OCI-LY3 (cell line): ENCODE data around the gene HDAC4.

Experiments used
- H2AFZ ChIP-seq: fragments of 200-600, 300-600 bp; shearing (Covaris generic); 2 replicates; pipeline ENCODE4 v1.6.0; 2014; ENCODE audit warnings: antibody characterized with exemption, low read depth, low read length
- H3K27ac ChIP-seq: fragments of 200-600, 300-600 bp; sonication (generic); 2 replicates; pipeline ENCODE4 v1.5.1; 2014; ENCODE audit warnings: mild to moderate bottlenecking, low read length, moderate library complexity, mixed read lengths
- H3K27me3 ChIP-seq: fragments of 200-600, 300-600 bp; sonication (generic); 2 replicates; pipeline ENCODE4 v1.6.1; 2014; ENCODE audit warnings: low read depth, low read length, mixed read lengths
- H3K36me3 ChIP-seq: fragments of 200-600, 300-600 bp; sonication (generic); replicated peaks from 2 replicates; pipeline ENCODE3; 2014; ENCODE audit warnings: low read depth, low read length, mixed read lengths
- H3K4me1 ChIP-seq: fragments of 300-600, 200-600 bp; sonication (generic); 2 replicates; pipeline ENCODE4 v1.6.1; 2014; ENCODE audit warnings: low read length, mixed read lengths
- H3K4me2 ChIP-seq: fragments of 200-600, 300-600 bp; sonication (generic); 2 replicates; pipeline ENCODE4 v1.6.1; 2014; ENCODE audit warnings: low read length, mixed read lengths
- H3K4me3 ChIP-seq: fragments of 300-600, 200-600 bp; sonication (generic); 2 replicates; pipeline ENCODE4 v1.5.1; 2014; ENCODE audit warnings: antibody characterized with exemption, mild to moderate bottlenecking, low read length, moderate library complexity
- H3K79me2 ChIP-seq: fragments of 300-600, 200-600 bp; shearing (Covaris generic); 2 replicates; pipeline ENCODE4 v1.6.1; 2014; ENCODE audit warnings: mild to moderate bottlenecking, low read length, mixed read lengths
- H3K9ac ChIP-seq: fragments of 300-600, 200-600 bp; shearing (Covaris generic); 2 replicates; pipeline ENCODE4 v1.6.0; 2014; ENCODE audit warnings: mild to moderate bottlenecking, low read length, moderate library complexity
- H3K9me3 ChIP-seq: fragments of 200-600, 300-600 bp; shearing (Covaris generic); 2 replicates; pipeline ENCODE4 v1.6.1; 2014; ENCODE audit warnings: low read length, mixed read lengths; ENCODE audit not compliant: insufficient read depth
- H4K20me1 ChIP-seq: fragments of 200-600, 300-600 bp; sonication (generic); 2 replicates; pipeline ENCODE4 v1.6.1; 2016; ENCODE audit warnings: low read length, mixed read lengths; ENCODE audit not compliant: insufficient read depth
- CTCF ChIP-seq: fragments of 200-600, 300-600 bp; sonication (generic); IDR thresholded peaks from 2 replicates; pipeline ENCODE4 v1.5.1; 2014; ENCODE audit warnings: antibody characterized with exemption, low read length, low read depth
- EZH2phosphoT487 ChIP-seq: fragments of 200-600 bp; shearing (Covaris generic); IDR thresholded peaks from 2 replicates; pipeline ENCODE4 v1.6.1; 2018; ENCODE audit warnings: antibody characterized with exemption, mixed run types, low read depth

The HDAC4 gene

DNA sequence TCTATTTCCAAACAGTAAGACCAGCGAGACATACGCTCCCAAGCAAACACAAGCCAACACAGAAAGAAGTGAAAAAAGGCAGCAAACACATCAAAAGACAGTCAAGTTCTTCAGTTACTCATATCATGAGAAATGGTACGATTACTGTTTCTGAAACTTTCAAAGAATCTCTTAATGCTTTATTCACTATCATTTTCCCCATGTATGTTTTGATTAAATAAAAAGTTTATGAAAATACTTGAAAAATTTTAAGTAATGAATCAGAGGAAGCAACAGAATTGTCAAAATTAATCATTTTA, 114.9 kb downstream of the HDAC4 start:
- TF ChIP-seq CTCF (no peak), EZH2phosphoT487 (no peak)
- Histone ChIP-seq H4K20me1 (peaks cover 70% of the 10 kb centered on the region), H3K27ac (no peak overlapping the region)

DNA sequence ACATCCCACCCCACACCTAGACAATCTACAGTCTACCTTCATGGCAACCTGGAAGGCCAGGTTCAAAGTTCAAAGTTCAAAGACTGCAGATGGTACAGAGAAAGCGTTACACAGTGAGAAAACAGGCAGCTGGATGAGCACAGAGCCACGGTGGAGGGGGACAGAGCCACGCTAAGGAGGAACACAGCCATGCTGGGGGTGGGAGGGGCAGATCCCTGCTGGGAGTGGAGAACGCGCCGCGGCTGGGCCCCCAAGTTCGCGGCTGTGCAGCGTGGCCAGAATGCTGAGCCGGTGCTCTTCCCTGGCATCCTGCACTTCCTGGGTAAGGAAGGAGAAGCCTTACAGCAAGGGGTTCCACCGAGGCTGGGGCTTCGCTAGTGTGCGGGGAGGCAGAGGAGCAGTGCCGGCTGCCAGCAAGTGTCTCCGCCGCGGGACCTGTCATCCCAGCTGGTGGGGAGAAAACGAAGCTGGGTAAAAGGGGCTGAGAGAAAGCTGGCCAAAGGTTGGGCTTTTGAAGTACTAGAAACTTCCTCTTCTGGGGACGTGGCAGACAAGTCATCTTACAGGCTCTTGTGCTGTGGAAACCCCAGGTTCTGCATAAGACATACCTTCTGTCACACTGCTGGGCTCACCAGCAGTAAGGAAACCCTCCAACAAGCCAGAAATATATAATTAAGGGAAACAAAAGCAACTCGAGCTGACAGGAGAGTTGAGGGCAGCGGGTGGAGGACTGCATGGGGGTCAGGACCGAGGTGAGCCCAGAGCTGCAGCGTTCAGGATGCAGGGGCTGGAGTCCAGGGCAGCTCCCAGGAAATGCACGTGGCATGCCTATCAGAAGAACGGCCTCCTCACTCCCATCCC, 115.5 kb downstream of the HDAC4 start:
- Histone ChIP-seq H3K4me1 (peaks cover 25% of the 10 kb centered on the region), H3K9ac (no peak overlapping the region), H3K9me3 (no peaks in the 10 kb centered on the region), H3K79me2 (no peaks in the 10 kb centered on the region), H3K36me3 (no peaks in the 10 kb centered on the region), H3K4me2 (peak overlapping the region; percentile 30), H4K20me1 (peaks cover 68% of the 10 kb centered on the region), H2AFZ (no peak overlapping the region), H3K27ac (no peak overlapping the region), H3K27me3 (peaks cover 49% of the 10 kb centered on the region), H3K4me3 (no peak overlapping the region)
- no peak for TF ChIP-seq EZH2phosphoT487

More for the DNA sequence above, 114.9 kb downstream of the HDAC4 start:
- no peaks in the 10 kb centered on the region for H3K36me3 ChIP-seq
- H3K4me1 ChIP-seq = peaks cover 25% of the 10 kb centered on the region
- H2AFZ ChIP-seq = no peak overlapping the region
- H3K9me3 ChIP-seq = no peaks in the 10 kb centered on the region
- H3K27me3 ChIP-seq = peaks cover 54% of the 10 kb centered on the region
- H3K9ac ChIP-seq = no peak overlapping the region
- H3K4me2 ChIP-seq = peak overlapping the region; percentile 30
- H3K4me3 ChIP-seq = no peak overlapping the region
- H3K79me2 ChIP-seq = no peaks in the 10 kb centered on the region

DNA sequence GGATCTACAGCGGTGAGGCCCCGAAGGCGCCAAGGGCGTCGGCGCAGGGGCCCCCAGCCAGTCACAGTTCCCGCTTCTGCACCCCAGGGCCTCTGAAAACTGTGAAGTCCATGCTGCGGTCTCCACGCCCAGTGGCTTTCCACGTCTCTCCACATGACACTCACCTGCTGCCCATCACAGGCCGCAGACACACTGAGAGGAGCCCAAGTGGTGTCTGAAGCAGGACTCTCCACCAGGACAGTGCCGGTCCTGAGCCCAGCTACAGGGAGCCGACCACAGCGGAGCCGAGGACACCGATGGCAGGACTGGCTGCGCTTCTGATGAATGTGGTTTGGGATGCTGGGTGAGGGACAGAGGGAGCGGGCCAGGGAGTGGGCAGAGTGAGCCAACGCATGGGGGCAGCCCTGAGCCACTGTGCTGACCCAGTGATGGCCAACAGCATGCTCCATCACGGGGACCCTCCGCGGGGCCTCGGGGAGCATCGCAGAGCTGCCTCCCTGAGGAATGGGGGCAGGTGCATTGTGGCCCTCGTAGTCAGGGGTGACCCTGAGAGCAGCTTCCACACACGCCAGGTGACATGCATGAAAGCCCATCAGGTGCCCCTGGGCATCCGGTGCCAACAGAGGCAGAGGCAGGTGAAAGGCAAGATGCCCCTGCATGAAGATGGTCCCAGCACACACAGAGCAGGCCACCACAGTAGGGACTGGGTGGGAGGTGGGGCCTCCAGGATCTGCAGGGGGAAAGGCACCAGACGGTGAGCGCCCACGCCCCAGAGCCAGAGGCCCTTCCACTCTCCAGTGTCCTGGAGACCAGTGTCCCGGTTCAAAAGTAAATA, 116.6 kb downstream of the HDAC4 start:
- Histone ChIP-seq H2AFZ (no peak overlapping the region), H3K9me3 (no peaks in the 10 kb centered on the region), H3K4me1 (peaks cover 17% of the 10 kb centered on the region), H3K36me3 (no peaks in the 10 kb centered on the region), H4K20me1 (peaks cover 68% of the 10 kb centered on the region), H3K27me3 (peaks cover 38% of the 10 kb centered on the region), H3K79me2 (no peaks in the 10 kb centered on the region), H3K4me3 (no peak overlapping the region), H3K27ac (no peak overlapping the region), H3K4me2 (no peak overlapping the region), H3K9ac (no peak overlapping the region)
- TF ChIP-seq CTCF = no peak
- no peak for TF ChIP-seq EZH2phosphoT487

DNA sequence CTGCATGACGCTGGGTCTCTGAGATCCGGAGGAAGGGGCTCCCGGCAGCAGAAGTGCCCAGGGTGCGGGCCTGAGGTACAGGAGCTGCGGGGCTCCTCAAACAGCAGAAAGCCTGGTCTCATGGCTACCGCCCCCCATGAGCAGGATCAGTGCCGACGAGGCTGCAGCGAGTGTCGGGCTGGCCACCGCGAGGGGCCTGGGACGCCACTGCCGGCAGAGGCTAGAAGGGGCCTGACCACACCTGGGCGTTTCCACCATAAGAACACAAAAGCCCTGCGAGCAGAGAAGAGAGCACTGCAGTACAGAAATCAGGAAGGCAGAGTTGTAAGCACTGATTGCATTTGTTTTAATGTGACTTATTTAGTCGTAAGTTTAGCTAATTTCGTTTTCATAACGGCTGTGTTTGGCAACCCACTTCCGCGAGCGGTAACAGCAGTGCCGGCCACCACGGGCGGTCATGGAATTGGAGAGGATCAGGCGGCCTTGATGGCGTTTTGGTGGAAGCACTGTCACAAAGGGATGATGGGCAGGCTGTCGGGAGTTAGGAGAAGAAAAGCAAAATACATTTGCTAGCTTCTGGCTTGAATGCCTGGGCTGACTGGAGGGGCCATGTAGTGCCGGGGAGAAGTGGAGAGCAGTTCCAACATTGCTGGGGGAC, 117.4 kb downstream of the HDAC4 start:
- no peaks in the 10 kb centered on the region for H3K9me3 ChIP-seq
- peaks cover 32% of the 10 kb centered on the region for H3K27me3 ChIP-seq
- no peaks in the 10 kb centered on the region for H3K36me3 ChIP-seq
- TF ChIP-seq EZH2phosphoT487 = no peak
- no peak overlapping the region for H3K4me2 ChIP-seq
- H3K4me1 ChIP-seq = peaks cover 11% of the 10 kb centered on the region
- H3K4me3 ChIP-seq = no peak overlapping the region
- peaks cover 69% of the 10 kb centered on the region for H4K20me1 ChIP-seq
- H2AFZ ChIP-seq = no peak overlapping the region
- H3K27ac ChIP-seq = no peak overlapping the region
- H3K9ac ChIP-seq = no peak overlapping the region
- no peaks in the 10 kb centered on the region for H3K79me2 ChIP-seq
